ENCODE data around the gene CMTM6.
"Not testable (repeated sequence)": the region's sequence is repeated elsewhere in the genome, so short reads cannot be mapped to it uniquely, and the experiment has no call there.

CMTM6 gene, protein sequence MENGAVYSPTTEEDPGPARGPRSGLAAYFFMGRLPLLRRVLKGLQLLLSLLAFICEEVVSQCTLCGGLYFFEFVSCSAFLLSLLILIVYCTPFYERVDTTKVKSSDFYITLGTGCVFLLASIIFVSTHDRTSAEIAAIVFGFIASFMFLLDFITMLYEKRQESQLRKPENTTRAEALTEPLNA

DNA sequence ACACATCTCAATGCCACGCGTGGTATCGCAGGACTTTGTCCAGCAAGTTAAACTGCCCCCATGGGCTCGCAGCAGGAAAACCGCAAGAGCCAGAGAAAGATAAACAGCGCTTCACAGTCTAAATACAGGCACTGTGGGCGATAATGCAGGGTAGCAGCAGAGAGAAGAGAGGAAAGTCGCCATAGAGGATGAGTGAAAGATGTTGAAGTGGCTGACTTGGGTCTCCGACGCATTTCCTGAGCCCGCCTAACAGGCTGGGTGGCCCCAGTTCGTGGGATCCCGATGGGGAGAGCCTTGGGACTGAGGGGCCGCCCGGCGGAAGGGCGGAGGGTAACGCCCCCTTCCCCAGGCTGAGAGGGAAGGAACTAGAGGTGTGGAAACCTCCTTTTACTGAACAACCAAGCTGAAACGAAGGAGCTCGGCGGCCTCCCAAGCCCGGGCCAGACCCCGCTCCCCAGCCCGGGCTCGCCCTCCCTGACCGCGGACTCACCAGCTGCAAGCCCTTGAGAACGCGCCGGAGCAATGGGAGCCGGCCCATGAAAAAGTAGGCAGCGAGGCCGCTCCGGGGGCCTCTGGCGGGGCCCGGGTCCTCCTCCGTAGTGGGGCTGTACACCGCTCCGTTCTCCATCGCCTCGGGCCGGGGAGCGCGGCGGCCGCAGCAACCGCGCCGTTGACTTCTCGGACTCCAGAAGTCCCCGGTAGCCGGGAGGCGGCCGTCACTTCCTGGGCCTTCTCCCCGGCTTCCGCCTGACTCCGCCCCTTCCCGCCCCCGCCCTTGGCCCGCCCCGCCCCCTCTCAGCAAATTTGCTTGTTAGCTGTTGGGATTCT is at the start of gene CMTM6:
Gene CMTM6 (minus strand): TSS at position 735 of the 828 bp plus-strand sequence. CDS start 107 bp downstream, at position 628.
- DNase-seq (ENCODE audit: low read depth in 4 of 4, low spot score in 1 of 4): peak; percentile 42 to 67 (median 62)

DNA sequence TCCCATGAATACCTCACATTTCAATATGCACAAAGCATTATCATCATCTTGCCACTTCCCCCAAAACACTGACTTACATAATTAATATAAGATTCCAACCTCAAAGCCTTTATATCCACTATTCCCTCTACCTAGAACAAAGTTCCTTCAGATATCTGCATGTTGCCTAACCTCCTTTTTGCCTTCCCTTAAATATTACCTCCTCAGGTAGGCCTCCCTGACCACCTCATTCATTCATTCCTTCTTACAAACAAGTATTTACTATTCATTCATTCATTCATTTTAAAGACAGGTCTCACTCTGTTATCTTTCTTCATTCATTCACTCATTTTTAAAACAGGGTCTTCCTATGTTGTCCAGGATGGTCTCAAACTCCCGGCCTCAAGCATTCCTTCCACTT is 49.4 kb upstream of the CMTM6 start:
- no peak for DNase-seq (ENCODE audit: low read depth in 4 of 4, low spot score in 1 of 4)

DNA sequence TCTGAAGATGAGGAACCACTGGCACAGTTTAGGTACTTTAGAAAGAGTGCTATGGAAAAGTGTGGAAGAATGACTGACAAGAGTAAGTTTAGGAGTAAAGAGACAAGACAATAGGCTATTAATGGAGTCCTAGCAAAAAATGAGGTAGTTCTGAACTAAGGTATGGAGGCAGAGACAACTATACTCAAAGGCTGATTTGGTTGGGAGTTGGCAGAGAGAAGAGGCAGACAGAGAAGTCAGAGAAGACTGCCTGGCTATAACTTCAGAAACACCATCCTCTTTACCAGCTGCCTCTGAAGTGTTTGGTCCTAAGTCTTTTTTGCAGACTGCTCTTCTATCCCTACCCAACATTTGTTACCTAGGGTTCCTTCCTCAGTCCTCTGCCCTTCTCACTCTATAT is 48.8 kb upstream of the CMTM6 start:
- no peak for DNase-seq (ENCODE audit: low read depth in 4 of 4, low spot score in 1 of 4)

DNA sequence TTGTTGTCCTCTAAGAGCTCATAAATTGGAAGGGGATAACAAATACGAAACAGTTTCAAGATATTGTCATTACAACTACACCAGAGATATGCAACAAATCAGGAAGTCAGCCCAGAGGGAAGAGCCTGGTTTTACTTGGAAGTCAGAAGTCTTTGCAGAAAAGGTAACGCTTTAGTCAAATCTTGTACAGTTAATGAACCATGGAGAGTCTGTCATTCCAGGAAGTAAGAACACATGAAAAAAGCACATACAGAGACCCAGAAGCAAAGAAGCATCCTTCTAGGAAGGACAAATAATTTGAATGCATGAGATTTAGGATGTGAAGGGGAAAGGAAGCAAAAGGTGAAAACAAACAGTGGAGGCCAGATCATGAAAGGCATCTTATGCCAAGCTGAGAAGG is 48.4 kb upstream of the CMTM6 start:
- no peak for DNase-seq (ENCODE audit: low read depth in 4 of 4, low spot score in 1 of 4)

DNA sequence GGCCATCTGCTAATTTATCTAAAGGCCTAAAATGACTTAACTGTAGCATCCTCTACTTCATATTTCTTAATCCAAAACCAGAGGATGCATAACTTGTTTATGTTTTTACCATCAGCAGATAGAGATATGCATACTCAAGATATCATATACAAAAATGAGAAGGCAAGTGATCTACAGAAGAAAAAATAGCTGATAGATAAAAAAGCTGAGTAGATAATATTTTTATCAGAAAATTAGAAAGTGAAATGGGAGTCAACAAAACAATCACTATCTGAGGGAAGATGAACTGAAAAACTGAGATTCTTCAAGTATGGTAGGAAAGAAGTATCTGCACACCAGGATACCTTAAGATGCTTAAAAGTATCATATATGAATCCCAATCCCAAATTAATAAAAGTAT is 42.7 kb upstream of the CMTM6 start:
- DNase-seq (ENCODE audit: low read depth in 4 of 4, low spot score in 1 of 4): no peak

DNA sequence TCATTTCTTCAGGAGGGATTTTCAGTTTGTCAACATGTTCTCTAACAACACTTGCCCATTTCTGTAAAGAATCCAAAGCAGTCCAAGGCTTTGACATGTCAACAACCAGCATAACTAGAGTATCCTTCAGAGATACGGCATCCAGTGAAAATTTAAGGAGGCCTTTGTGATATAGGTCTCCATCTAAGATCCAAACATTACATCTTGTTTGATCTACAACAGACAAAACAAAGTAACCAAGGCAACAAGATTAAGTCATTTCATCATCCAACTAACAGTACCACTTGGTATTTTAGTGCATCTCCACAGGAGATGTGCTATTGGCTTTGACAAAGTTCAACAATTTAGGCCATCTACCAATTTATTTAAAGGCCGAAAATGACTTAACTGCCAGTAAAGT is 42.2 kb upstream of the CMTM6 start:
- DNase-seq (ENCODE audit: low read depth in 4 of 4, low spot score in 1 of 4): no peak

DNA sequence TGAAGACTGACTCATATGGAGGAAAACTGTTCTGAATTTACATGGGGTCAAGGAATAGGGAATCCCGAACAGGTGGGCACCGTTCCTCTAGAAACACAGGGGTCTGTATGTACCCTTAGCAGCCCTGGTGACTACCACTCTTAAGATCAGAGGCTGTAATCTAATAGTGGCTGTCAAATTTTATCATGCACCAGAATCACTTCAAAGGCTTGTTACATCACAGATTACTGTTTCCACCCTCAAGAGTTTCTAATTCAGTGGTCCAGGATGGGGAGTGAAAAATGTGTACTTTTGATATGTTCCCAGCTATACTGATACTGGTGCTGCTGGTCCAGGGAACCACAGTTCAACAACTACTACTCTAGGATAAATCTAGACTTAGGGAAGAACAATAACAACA is 40.2 kb upstream of the CMTM6 start:
- no peak for DNase-seq (ENCODE audit: low read depth in 4 of 4, low spot score in 1 of 4)

DNA sequence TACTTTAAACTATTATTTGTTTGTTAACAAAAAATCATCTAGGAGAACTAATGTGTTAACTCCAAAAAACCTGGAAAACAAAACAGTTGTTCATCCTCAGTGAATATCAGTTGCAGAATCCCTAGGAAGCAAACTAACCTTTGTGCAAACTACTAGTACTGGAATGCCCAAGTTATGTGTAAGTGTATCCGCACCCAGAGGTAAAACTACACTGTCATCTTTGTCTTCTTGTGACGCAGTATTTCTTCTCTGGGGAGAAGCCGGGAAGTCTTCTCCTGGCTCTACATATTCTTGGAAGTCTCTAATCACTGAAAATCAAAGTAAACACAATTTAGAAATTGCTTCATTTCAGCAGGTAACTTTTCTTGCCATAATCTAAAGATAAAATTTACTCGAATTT is 38.2 kb upstream of the CMTM6 start:
- no peak for DNase-seq (ENCODE audit: low read depth in 4 of 4, low spot score in 1 of 4)

DNA sequence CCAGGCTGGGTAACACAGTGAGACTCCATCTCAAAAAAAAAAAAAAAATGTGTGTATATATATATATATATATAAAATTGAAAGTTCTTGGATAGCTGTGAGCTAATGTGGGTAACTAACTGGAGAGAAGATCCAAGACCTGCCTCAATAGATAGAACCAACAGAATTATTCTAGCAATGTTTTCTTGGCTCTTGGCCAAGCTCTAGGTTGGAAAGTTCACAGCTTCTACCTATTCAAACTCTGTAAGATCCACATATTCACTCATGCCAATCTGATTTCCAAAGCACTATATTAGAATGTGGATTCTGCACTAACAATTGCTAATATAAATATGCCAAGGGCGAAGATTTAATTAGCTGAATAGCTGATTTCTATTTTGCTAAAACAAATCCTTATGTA is 29.8 kb upstream of the CMTM6 start:
- DNase-seq (ENCODE audit: low read depth in 4 of 4, low spot score in 1 of 4): no peak

DNA sequence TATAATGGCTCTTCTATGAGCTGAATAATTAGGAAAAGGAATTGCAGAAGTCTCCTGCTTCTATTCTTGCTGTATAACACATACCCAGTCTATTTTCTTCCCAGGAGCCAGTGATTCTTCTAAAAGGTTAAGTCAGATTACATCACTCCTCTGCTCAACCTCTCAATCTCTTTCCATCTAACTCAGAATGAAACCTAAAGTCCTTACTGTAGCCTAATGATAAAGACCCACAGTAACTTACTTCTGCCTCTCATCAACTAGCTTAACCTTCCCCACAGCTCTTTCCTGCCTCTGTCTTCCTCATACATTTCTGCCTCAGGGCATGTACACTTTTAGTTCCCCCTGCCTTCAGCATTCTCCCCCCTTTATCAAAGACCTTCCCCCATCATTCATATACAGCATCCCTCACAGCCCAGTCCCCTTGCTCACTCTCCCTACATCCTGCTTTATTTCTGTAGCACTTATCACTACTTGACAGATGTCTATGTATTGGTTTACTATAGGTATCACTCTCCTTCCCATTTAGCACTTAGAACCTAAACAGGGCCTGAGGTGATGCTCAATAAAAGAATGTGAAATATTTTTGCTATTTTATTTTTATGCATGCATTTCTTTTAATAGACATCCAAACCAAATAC is 28.5 kb upstream of the CMTM6 start:
- no peak for DNase-seq (ENCODE audit: low read depth in 4 of 4, low spot score in 1 of 4)

DNA sequence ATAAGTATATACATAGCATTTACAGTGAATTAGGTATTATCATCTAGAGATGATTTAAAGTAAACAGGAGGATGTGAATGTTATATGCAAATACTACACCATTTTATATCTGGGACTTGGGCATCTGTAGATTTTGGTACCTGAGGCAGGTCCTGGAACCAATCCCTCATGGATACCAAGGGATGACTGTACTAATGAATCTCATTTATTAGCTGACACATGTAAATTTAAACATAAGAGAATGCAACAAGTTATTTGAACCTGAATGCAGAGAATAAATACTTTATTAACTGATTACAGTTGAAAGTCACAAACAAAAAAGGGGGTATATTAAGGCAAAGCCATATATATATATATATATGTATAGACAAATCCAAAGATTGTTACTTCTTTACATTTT is 23.1 kb upstream of the CMTM6 start:
- DNase-seq (ENCODE audit: low read depth in 4 of 4, low spot score in 1 of 4): no peak

DNA sequence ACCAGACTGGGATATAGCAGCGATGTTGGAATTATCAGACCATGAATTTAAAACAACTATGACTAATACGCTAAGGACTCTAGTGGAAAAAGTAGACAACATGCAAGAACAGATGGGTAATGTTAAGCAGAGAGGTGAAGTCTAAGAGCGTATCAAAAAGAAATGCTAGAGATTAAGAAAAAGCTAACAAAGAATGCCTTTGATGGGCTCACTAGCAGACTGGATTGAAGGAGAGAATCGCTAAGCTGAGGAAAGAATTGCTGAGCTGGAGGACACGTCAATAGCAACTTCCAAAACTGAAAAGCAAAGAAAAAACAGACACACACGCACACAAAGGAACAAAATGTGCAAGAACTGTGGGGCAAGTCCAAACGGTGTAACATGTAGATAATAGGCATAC is 20.0 kb upstream of the CMTM6 start:
- no peak for DNase-seq (ENCODE audit: low read depth in 4 of 4, low spot score in 1 of 4)

DNA sequence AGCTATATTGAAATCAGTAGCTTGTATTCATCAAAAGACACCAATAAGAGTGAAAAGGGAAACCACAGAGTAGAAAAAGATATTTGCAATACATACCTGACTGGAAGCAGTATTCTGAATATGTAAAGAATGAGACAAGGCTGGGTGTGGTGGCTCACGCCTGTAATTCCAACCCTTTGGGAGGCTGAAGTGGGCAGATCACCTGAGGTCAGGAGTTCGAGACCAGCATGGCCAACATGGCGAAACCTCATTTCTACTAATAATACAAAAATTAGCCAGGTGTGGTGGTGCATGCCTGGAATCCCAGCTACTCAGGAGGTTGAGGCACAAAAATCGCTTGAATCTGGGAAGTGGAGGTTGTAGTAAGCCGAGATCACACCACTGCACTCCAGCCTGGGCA is 16.3 kb upstream of the CMTM6 start:
- not testable (repeated sequence) for DNase-seq (ENCODE audit: low read depth in 4 of 4, low spot score in 1 of 4)

DNA sequence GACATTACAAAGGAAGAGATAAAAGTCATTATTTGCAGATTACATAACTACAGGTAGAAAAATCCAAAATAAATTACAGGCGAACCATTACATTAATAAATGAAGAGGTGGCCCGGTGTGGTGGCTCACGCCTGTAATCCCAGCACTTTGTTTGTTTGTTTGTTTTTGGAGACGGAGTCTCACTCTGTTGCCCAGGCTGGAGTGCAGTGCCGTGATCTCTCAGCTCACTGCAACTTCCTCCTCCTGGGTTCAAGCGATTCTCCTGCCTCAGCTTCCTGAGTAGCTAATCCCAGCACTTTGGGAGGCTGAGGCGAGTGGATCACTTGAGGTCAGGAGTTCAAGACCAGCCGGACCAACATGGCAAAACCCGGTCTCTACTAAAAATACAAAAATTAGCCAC is 14.1 kb upstream of the CMTM6 start:
- not testable (repeated sequence) for DNase-seq (ENCODE audit: low read depth in 4 of 4, low spot score in 1 of 4)

DNA sequence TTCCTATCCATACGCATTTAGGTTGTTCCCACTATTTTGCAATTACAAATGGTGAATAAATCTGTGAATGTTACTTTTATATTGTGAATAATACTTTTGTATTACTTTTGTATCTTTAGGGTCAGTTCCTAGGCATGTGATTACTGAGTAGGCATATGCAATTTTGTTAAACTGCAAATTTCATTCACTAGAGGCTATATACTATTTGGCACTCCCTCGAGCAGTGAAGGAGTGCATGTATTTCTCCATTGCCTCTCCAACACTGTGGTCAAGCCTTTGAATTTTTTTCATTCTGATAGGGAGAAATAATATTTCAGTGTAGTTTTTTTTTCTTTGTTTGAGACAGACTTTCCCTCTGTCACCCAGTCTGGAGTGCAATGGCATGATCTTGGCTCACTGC is 8.4 kb upstream of the CMTM6 start:
- no peak for DNase-seq (ENCODE audit: low read depth in 4 of 4, low spot score in 1 of 4)

DNA sequence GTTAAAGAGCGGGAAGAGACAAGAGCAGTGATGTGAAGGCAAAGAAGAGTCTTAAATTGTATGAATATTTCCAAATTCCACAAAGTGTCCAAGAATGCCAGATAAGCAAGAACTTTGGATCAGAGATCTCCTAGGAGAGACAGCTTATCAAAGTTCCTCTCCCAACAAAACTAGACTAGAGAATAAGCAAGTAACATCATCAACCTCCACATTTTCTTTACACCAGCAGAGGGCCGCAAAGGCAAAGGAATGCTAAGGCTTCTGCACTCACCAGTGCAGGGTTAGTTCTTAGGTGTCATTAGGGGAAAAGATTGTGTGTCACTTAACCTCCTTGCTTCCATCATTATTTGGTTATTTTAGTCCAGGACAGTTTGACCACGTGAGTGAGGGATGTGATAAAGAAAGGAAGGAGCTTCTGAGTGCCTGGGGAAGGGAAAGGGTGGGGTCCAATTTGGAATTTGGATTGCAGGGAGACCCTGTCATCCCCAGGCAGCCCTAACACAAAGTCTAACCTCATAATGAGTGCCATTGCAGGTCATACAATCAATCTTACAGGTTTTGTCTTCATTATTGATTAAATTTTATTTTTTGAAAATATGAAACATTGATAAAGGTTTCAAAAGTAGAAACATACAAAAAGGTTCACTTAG is 7.5 kb upstream of the CMTM6 start:
- peak in 3 of 4 experiments; percentile 20 to 37 (median 22) for DNase-seq (ENCODE audit: low read depth in 4 of 4, low spot score in 1 of 4)

DNA sequence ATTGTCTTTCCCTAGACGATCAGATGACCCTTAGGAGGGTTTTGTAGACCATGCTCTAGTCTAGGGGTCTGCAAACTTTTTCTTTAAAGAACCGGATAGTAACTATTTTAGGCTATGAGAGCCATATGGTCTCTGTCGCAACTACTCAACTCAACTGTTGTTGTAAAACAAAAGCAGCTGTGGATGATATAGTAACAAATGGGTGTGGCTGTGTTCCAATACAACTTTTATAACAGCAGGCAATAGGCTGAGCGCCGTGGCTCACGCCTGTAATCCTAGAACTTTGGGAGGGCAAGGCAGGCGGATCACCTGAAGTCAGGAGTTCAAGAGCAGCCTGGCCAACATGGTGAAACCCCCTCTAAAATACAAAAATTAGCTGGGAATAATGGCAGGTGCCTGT is 6.1 kb upstream of the CMTM6 start:
- DNase-seq (ENCODE audit: low read depth in 4 of 4, low spot score in 1 of 4): no peak

DNA sequence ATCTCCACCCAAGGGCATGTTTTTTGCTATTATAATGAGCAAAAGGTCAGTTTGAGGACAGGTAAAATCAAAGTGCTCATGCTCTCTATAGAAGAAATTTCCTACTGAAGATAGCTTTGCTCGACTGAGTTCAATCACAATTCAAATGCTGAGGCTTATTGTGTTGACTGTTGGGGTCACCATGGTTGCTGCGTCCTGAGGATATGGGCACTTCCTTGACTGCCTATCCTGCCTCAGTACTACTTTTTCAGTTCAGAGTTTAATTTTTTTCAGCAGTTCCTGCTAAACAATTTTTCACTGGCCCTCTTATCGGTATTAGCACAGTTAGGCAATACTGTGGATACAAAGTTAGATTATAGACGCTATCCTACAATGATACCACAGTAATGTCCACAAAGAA is 3.8 kb upstream of the CMTM6 start:
- no peak for DNase-seq (ENCODE audit: low read depth in 4 of 4, low spot score in 1 of 4)

DNA sequence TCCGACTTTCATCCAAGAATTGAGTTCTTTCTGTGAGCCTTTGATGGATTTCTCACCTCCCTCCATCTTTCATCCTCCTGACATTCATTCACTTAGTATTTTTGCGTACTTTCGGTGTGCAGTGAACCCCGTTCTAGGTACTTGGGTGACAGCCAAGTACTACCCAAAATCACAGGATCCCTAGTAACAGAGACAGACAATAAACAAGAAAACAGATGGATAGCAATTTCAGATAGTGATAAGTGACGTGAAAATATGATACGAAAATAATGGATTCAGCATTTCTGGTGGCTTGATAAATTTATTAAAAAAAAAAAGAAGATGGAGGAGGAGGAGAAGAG is 264 bp upstream of the CMTM6 start:
- no peak for DNase-seq (ENCODE audit: low read depth in 4 of 4, low spot score in 1 of 4)

DNA sequence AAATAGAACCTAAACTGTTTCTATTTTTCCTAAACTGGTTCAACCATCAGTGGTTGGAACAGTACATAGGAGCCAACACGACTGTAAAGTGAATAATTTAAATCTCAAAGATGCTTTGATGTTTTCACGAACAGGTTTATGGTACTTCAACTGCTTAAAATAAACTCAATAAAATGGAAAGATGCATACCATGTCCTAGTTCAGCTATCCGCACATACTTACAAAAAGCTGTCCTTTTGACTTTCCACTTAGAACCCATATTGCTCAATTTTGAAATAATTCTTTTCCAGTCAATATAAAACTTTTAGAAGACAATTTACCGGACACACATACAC is 902 bp downstream of the CMTM6 start:
- DNase-seq (ENCODE audit: low read depth in 4 of 4, low spot score in 1 of 4): no peak

DNA sequence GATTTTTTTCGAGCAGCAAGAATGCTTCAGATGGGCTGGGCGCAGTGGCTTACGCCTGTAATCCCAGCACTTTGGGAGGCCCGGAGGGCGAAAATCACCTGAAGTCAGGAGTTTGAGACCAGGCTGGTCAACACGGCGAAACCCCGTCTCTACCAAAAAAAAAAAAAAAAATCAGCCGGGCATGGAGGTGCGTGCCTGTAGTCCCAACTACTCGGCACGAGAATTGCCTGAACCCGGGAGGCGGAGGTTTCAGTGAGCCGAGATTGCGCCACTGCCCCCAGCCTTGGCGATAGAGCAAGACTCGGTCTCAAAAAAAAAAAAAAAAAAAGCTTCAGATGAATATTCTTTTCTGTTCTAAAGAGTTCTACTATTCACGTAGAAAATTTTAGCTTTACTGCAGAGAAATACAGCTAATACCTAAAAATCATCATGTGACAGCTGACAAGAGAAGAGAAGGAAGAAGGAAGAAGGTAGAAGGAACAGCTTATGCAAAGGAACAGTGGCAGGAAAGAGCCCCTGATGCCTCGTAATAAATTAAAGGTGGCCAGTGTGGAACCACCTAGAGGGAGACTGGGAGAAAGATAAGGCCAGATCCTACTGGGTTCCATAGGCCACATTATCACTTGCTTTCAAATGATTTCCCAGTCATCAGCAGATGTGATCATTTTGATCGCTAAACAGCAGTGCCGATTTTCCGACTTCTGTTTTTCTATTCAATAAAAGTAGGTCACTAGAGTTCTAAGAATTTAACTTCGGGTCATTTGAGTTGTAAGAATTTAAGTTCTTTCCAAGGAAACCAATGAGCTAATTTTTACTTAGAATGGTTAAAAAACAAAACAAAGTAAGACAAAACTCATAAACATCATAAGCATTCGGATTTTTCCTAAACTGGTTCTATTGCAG is 1.5 kb downstream of the CMTM6 start:
- DNase-seq (ENCODE audit: low read depth in 4 of 4, low spot score in 1 of 4): no peak

Data from stimulated activated CD4-positive, alpha-beta T cell treated with anti-CD3 and anti-CD28 coated beads, Interleukin-1b, Interleukin-23, amount 100 ng/mL, for 24 hours (primary cell).